Body of pancreas (tissue), 4 donors: ENCODE measurements around the gene PRC1. TPM values are rescaled to one million over a fixed set of nuclear protein-coding genes. Genes with fewer than 3 reads are reported as not detected.
"Not testable (repeated sequence)": the region's sequence is repeated elsewhere in the genome, so short reads cannot be mapped to it uniquely, and the experiment has no call there.

ENCODE experiments used
- ATAC-seq: fragments of 150-250 bp; one replicate; pipeline ENCODE4 v1.9.1; 2016
- DNase-seq, 4 donors: peaks; one replicate each; pipeline ENCODE4 v3.0.0-alpha.2; 2019
- H3K27ac ChIP-seq, 4 donors: fragments of 200-600 bp; sonication (generic); 1 replicate in 3 of 4; 2 replicates in 1 of 4; pipeline versions ENCODE4 v1.5.1 to v1.6.1; 2016 to 2019; ENCODE audit warnings: mild to moderate bottlenecking in 1 of 4, mixed read lengths in 1 of 4, moderate library complexity in 1 of 4
- H3K27me3 ChIP-seq, 2 donors: fragments of 200-600 bp; sonication (generic); one replicate each; pipeline ENCODE4 v1.6.0; 2016; ENCODE audit warnings: mild to moderate bottlenecking in 1 of 2
- H3K36me3 ChIP-seq, 2 donors: fragments of 200-600 bp; sonication (generic); replicated peaks in 1 of 2; 2 replicates each; pipeline ENCODE4 v1.5.1; 2016; ENCODE audit warnings: low read depth in 2 of 2; ENCODE audit not compliant: insufficient read depth in 1 of 2
- H3K4me1 ChIP-seq: fragments of 200-600 bp; sonication (generic); one replicate; pipeline ENCODE4 v1.6.0; 2016
- H3K4me3 ChIP-seq, 2 donors: fragments of 200-600 bp; sonication (generic); 1 replicate in 1 of 2; 2 replicates in 1 of 2; pipeline ENCODE4 v1.5.1; 2016 to 2019
- H3K9me3 ChIP-seq, 3 donors: fragments of 200-600 bp; sonication (generic); 1 replicate in 2 of 3; 2 replicates in 1 of 3; pipeline ENCODE4 v1.5.1; 2016
- CTCF ChIP-seq, 7 experiments: fragments of 450-650 bp in 4 of 7; fragments of 200-600 bp in 3 of 7; sonication (generic) in 3 of 7; IDR thresholded peaks; one replicate each; pipeline ENCODE4 v1.5.1; 2016 to 2019; ENCODE audit warnings: antibody characterized with exemption in 7 of 7
- POLR2A ChIP-seq, 3 donors: fragments of 450-650 bp; IDR thresholded peaks; one replicate each; pipeline ENCODE4 v1.6.1; 2016; ENCODE audit warnings: antibody characterized with exemption in 3 of 3, mild to moderate bottlenecking in 2 of 3
- WGBS, 2 donors: methylation state at CpG; one replicate each; pipeline ENCODE4 v1.1.5; 2017; 5-methylcytosine and 5-hydroxymethylcytosine counted together
- intact Hi-C: fragments of 100-400 bp; cut with DNase I; formaldehyde crosslinking; loops from one replicate; pipeline ENCODE4 v1.15.1; 2023
- total RNA-seq, 2 donors: library from RNA; depleted of rRNA; stranded (reverse); fragments of >200 nt; gene quantifications; one replicate each; pipeline ENCODE4 v1.1.0, GENCODE V29; 2016

Gene PRC1
- total RNA-seq, 2 donors from 2014 or later, result 9.1 to 11.5 TPM

- Histone ChIP-seq H3K27ac (no peak overlapping the region), H3K4me3 (no peak overlapping the region), H3K9me3 (no peaks in the 10 kb centered on the region), H3K27me3 (no peaks in the 10 kb centered on the region), H3K36me3 (peaks cover 0 to 2% of the 10 kb centered on the region in 2 donors), H3K4me1 (peaks cover 14% of the 10 kb centered on the region)
- TF ChIP-seq POLR2A (IDR thresholded peaks at IDR 0.05) (no peak), CTCF (IDR thresholded peaks at IDR 0.05) (no peak)
- ATAC-seq (no peak), DNase-seq (no peak)
- 74 to 76% methylated on average over 5 of the region's 5 CpGs for WGBS, 2 donors
- intact Hi-C loops, result no loop called here
These were observed 23.4 kb upstream of the PRC1 start for GRCh38 chr15:91017716-91018115.

- ATAC-seq (peak; percentile 92), DNase-seq (peak; percentile 56 to 76 (median 72))
- H3K9me3 ChIP-seq, intact Hi-C loops, H3K36me3 ChIP-seq, H3K27me3 ChIP-seq, H3K4me3 ChIP-seq: not testable (repeated sequence)
- Histone ChIP-seq H3K27ac (peak overlapping the region; percentile 52 to 79 (median 70)), H3K4me1 (peaks cover 22% of the 10 kb centered on the region)
- WGBS, 2 donors, result 52 to 64% methylated on average over 7 to 10 of the region's 10 CpGs
- TF ChIP-seq POLR2A (IDR thresholded peaks at IDR 0.05), result peak in 2 of 3 donors; percentile 25 to 38
These were observed 19.4 kb upstream of the PRC1 start for GRCh38 chr15:91013701-91014100.

GRCh38 chr15:91007266-91007665, 12.9 kb upstream of the PRC1 start:
- Histone ChIP-seq H3K9me3 (no peaks in the 10 kb centered on the region), H3K36me3 (peaks cover 5 to 21% of the 10 kb centered on the region in 2 donors), H3K4me1 (peaks cover 16% of the 10 kb centered on the region), H3K27ac (no peak overlapping the region), H3K4me3 (no peak overlapping the region), H3K27me3 (no peaks in the 10 kb centered on the region)
- 66 to 76% methylated on average over 3 of the region's 3 CpGs for WGBS, 2 donors
- DNase-seq, result peak in 2 of 4 donors; percentile 3 to 44
- TF ChIP-seq POLR2A (IDR thresholded peaks at IDR 0.05) (no peak), CTCF (IDR thresholded peaks at IDR 0.05) (no peak)
- intact Hi-C loops, result no loop called here
- ATAC-seq, result no peak

- intact Hi-C loops, result no loop called here
- no peak for TF ChIP-seq POLR2A (IDR thresholded peaks at IDR 0.05)
- no peak for TF ChIP-seq CTCF (IDR thresholded peaks at IDR 0.05)
These were observed 6.9 kb upstream of the PRC1 start for GRCh38 chr15:91001209-91001608.

GRCh38 chr15:90998737-90999136, 4.4 kb upstream of the PRC1 start:
- ATAC-seq, result no peak
- DNase-seq, result no peak
- no peak overlapping the region for H3K27ac ChIP-seq
- intact Hi-C loops, result no loop called here
- no peaks in the 10 kb centered on the region for H3K27me3 ChIP-seq
- TF ChIP-seq POLR2A (IDR thresholded peaks at IDR 0.05) (no peak), CTCF (IDR thresholded peaks at IDR 0.05) (no peak)
- H3K4me1 ChIP-seq, result peaks cover 10% of the 10 kb centered on the region
- H3K9me3 ChIP-seq, result no peaks in the 10 kb centered on the region
- 90 to 91% methylated on average over 8 of the region's 8 CpGs for WGBS, 2 donors
- peaks cover 0 to 9% of the 10 kb centered on the region in 2 donors for H3K36me3 ChIP-seq
- no peak overlapping the region for H3K4me3 ChIP-seq

More at GRCh38 chr15:91001209-91001608, 6.9 kb upstream of the PRC1 start:
- H3K27ac ChIP-seq, result no peak overlapping the region
- no peak for DNase-seq
- H3K9me3 ChIP-seq, result no peaks in the 10 kb centered on the region
- peaks cover 0 to 17% of the 10 kb centered on the region in 2 donors for H3K36me3 ChIP-seq
- H3K4me3 ChIP-seq, result no peak overlapping the region
- no peak for ATAC-seq
- 96 to 97% methylated on average over 3 of the region's 3 CpGs for WGBS, 2 donors
- H3K27me3 ChIP-seq, result no peaks in the 10 kb centered on the region
- H3K4me1 ChIP-seq, result no peaks in the 10 kb centered on the region
